ENCODE results near the gene POLR1C.

GRCh38 chr6:43500921-43501320 is 16.0 kb upstream of the POLR1C start:
- no peak for TF ChIP-seq FOXA1 (IDR thresholded peaks at IDR 0.05)
- TF ChIP-seq BHLHE40 (IDR thresholded peaks at IDR 0.05; ENCODE audit: borderline replicate concordance): no peak
- TF ChIP-seq SUZ12 (IDR thresholded peaks at IDR 0.05): no peak
- no peak for TF ChIP-seq ZNF384 (IDR thresholded peaks at IDR 0.05)
